NCI-H2107 treated with DMSO at 0.1 percent for 48 hours (cell line): ENCODE measurements around the gene B3GALNT2.

ENCODE experiments used
- DNase-seq: peaks from one replicate; lab custom pipeline; 2025; ENCODE audit not compliant: unreplicated experiment; lab: John Stamatoyannopoulos, UW

Gene B3GALNT2

DNA sequence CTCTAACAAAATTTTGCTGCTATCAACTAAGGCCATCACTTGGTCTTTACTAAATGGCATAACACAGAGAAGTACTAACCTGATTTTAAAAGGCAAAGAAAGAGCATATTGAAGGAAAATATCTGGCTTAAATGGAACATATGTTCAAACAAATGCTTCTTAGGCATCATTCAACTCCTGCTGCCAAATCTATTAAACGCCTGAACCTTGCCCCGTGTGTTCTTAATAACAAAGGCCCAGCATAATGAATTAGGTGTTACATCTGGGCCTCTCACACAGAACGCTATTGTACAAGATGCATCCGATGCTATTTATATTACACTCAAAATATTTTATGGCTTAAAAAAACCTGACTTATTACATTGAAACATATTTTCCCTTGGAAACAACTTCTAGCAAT, 48.4 kb downstream of the B3GALNT2 start:
- DNase-seq = no peak

DNA sequence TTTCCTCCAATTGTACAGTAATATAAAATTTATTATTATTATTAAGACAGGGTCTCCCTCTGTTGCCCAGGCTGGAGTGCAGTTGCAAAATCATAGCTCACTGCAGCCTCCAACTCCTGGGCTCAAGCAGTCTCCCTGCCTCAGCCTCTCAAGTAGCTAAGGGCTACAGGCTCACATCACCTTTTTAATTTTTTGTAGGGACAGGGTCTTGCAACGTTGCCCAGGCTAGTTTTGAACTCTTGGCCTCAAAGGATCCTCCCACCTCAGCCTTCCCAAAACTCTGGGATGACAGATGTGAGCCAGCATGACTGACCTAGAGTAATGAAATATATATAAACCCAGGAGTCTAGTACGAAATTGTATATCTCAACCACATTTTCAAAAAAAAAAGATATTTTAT, 49.2 kb downstream of the B3GALNT2 start:
- no peak for DNase-seq

DNA sequence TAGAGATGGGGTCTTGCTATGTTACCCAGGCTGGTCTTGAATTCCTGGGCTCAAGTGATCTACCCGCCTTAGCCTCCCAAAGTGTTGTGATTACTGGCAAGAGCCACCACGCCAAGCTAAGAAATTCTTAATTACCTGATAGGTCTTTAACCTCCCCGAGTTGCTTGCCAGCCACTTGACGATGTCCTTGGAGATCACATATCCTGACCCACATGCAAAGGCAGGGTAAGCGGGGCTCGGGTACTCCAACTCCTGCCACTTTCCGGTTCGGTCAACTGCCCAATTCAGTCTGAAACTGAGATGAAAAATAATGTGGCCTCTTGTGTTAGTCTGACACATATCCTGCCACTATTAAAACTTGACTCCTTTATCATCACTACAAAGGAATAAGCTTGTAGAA, 50.2 kb downstream of the B3GALNT2 start:
- DNase-seq = no peak

GRCh38 chr1:235450886-235451483, 53.3 kb downstream of the B3GALNT2 start:
- DNase-seq = no peak

GRCh38 chr1:235450433-235450832, 53.8 kb downstream of the B3GALNT2 start:
- DNase-seq = no peak

DNA sequence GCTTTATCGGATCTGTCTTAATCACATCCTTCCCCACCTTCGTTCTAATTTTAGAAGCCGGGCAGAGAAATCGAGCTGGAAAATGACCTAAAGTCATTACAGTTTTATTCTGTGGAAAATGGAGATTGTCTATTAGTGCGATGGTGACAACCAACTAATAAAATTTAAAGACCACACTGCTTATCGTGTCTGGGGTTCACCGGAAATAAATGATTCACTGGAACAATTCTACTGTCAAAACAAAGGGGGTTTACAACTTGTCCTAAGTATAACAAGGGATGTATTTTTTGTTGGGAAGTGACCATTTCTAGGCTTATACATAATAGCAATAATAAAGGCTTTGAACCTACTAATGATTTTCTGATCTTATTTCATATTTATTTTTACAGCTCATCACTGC, 55.6 kb downstream of the B3GALNT2 start:
- DNase-seq = no peak

DNA sequence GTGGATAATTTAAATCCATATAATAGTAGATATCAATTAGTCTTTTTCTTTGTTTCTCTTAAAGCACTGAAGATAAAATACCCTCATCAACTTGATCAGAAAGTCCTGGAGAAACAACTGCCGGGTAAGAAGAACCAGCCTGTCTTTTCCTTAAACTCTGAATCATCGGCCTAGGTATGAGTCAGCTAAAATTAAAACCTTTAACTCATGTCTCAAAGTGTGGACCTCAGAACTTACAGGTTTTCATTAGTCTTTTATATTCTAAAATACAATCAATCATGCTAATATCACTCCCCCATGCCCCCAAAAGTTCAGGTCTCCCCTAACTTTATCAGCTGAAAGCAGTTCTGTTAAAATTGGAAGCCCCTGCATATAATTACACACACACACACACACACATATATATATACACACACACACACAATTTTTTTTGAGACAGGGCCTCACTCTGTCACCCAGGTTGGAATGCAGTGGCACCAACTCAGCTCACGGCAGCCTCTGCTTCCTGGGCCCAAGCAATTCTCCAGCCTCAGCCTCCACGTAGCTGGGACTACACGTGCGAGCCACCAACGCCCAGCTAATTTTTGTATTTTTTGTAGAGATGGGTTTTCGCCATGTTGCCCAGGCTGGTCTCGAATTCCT, 61.3 kb downstream of the B3GALNT2 start:
- DNase-seq = no peak

GRCh38 chr1:235441159-235441685, 63.0 kb downstream of the B3GALNT2 start:
- no peak for DNase-seq

DNA sequence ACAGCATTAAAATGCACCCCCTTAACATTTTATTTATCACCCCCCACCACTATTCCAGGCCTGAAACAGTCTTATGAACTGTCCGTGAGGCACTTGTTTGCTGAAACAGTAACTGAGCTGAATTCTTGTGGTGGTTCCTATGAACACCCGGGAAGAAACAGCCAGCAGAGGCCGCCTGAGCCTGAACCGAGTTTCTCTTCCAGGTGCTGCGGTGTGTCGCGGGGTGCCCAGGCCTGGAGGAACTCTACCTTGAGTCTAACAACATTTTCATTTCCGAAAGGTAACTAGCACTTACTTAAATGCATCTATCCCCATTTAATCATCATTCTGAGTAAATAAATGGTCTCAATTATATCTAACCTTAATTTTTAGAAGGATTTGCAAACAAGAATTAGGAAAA, 70.3 kb downstream of the B3GALNT2 start:
- no peak for DNase-seq

GRCh38 chr1:235430991-235431390, 73.3 kb downstream of the B3GALNT2 start:
- DNase-seq = no peak

DNA sequence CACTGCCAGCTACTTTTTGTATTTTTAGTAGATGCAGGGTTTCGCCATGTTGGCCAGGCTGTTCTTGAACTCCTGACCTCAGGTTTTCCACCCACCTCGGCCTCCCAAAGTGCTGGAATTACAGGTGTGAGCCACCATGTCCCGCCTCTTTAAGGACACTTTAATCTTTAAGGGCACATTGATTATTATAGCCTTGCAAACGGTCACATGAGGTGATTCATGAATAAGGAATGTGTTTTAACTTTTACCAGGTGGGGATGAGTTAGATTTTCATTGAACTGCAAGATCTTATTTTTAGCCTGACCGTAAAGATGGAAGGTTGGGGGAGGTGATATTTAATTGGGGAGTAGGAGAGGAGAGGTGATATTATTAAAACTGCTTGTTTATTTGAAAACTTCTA, 75.1 kb downstream of the B3GALNT2 start:
- DNase-seq = no peak

DNA sequence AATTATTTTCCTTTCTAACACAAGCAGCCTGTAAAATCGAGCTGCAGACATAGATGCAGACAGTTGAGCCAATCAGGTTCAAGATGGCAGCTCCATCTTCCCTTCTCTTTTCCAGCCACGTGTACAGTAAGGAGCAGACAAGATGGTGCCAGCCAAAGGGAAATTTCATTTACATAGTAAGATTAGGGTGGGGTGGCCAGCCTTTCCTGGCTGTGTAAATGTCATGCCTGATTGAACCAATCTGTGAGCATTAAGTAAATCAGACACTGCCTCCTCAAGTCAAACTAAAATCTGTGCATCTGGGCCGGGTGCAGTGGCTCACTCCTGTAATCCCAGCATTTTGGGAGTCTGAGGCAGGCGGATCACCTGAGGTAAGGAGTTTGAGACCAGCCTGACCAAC, 76.8 kb downstream of the B3GALNT2 start:
- DNase-seq = no peak

DNA sequence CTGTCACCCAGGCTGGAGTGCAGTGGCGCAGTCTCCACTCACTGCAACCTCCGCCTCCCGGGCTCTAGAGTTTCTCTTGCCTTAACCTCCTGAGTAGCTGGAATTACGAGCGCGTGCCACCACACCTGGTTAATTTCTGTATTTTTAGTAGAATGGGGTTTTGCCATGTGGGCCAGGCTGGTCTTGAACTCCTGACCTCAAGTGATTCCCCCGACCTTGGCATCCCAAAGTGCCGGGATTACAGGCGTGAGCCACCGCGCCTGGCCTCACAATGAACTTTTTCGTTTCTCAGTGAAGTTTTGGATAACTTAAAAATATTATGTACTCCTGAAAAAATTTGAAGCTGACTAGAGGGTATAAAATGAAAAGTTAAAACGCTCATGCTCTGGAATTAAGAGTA, 77.6 kb downstream of the B3GALNT2 start:
- DNase-seq = no peak

DNA sequence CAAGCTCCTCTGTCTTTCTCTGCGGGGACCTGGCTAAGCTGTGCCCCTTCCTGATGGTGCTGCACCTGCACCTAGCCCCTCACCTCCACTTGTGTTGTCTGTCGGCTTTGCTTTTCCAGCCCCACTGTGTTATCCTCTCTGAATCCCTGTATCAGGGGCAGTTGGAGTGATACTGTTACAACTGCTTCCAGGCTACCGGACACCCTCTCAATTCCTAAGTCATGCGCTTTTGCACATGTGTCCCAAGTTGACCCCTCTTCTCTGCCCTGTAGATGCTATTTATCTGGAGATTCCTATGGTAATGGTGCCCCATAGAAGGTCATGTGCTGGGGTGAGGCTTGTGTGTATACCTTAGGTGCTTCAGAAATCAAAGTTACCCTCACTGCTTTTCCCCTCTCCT, 78.1 kb downstream of the B3GALNT2 start:
- DNase-seq = no peak

DNA sequence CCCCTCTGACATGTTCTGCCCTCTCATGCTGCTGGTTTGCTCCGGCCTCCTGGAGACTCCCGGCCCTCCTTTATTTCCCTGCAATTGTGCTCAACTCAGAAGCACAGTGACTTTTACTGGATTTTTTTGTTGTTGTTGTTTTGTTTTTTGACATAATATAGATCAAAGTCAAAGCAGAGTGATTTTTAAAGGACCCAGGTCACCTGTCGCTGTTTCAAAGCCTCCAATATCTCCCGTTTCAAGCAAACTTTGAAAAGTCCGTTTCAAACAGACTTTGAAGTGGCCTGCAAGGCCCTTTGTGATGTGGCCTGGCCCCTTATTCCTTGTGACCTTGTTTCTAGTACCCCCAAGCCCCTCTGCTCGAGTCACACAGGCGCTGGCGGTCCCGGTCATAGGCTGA, 78.9 kb downstream of the B3GALNT2 start:
- DNase-seq = no peak

GRCh38 chr1:235424092-235424491, 80.2 kb downstream of the B3GALNT2 start:
- no peak for DNase-seq

DNA sequence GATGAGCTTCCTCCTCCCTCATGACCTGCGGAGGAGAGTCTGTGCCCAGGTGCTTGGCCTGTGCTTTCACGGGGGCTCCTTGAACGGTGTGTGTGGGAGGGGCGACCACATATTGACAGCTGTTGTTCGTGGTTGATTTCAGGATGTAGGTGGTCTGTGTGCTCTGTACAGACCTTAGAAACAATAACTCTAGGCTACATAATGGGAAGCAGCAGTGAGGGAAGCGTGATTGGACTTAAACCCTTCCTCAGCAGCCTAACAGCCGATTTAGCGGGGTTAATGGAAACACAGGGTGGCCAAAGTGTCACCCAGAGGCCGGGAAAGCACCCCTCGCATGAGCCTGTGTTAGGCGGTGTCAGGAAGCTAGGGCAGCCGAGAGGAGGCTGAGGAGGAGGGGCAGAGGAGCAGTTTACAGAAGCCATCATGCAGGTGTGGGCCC, 81.0 kb downstream of the B3GALNT2 start:
- peak; percentile 30 for DNase-seq

DNA sequence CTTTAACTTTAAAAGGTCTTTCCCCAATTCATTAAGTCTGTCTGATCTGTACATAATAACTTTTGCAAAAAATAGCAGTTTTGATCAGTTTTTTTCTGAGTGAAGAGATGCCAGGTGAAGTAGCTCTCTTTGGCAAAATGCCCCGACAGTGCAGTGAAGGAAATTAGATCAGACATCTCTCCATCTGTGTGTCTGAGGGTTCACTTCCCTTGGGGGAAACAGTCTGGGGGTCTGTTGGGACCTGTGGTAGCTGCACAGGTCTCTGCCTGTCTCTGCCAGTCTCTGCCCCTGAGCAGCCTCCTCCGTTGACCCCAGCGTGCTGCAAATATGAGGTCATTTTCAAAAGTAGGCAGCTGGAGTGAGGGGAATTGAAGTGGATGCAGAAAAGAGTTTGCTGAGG, 82.5 kb downstream of the B3GALNT2 start:
- no peak for DNase-seq

- peak; percentile 28 for DNase-seq
Measured at GRCh38 chr1:235417086-235417697, 87.1 kb downstream of the B3GALNT2 start.

DNA sequence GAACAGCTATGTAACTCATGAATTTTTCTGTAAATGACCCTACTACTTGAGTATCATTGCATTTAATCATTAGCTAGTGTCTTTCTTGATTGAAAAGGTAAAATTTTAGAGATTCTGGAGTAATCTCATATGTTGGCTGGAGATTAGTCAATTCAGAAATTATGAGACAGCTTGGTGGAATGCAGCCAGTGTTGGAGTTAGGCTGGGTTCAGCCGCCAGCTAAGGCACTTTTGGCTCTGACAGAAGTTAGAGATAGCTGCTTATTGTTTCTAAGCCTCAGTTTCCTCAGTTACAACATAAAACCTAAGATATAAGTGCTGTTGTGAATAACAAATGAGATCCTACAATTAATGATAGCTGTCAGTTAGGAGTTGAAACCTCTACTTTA, 87.6 kb downstream of the B3GALNT2 start:
- DNase-seq = no peak

DNA sequence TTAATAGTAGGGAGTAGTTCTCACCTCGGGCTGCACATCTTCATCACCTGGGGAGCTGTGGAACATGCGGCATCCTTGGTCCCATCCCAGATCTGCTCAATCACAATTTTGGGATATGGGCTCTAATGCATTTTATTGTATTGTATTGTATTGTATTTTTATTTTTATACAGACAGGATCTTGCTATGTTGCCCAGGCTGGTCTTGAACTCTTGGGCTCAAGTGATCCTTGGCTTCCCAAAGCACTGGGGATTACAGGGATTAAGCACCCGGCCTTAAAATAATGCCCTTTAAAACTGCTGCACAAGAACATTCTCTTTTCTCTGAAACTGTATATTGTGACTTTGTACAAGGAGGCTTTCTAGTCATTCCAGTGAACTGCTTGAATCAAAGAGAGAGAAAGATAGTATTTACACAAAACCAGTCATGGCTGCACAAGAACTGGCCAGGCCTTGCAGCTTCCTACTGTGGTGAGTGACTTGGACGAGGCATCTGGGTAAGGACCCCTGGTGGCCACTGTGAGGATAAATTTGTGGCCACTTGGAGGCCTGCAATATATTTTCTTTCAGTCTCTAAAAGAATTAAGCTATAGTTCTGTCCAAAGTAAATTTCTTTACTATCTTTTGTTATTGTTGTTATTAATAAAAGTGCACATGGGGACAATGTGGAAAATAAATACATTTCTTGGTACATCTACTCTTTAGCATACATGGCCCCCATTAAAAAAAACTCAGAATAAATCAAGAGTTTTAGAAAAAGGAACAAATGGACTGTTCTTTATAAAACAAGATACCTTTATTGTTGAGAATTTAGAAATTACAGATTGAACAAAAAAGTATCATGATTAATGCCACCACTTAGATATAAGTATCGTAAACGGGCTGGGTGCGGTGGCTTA, 89.0 kb downstream of the B3GALNT2 start:
- peak; percentile 73 for DNase-seq
